HEK293T (cell line): ENCODE results near the gene DOCK2.

Experiments
- BHLHE40 ChIP-seq: fragments of 450-650 bp; IDR thresholded peaks from 2 replicates; pipeline ENCODE4 v1.6.1; 2016; ENCODE audit warnings: mild to moderate bottlenecking, moderate library complexity, borderline replicate concordance
- FOXA1 ChIP-seq: fragments of 450-650 bp; IDR thresholded peaks from 2 replicates; pipeline ENCODE4 v1.6.1; 2016; ENCODE audit warnings: mild to moderate bottlenecking
- FOXK2 ChIP-seq: fragments of 450-650 bp; IDR thresholded peaks from 2 replicates; pipeline ENCODE4 v1.6.1; 2016; ENCODE audit warnings: mild to moderate bottlenecking
- NFRKB ChIP-seq: fragments of 450-650 bp; IDR thresholded peaks from 2 replicates; pipeline ENCODE4 v1.6.1; 2016; ENCODE audit warnings: mild to moderate bottlenecking, moderate library complexity
- SP1 ChIP-seq: fragments of 450-650 bp; IDR thresholded peaks from 2 replicates; pipeline ENCODE4 v1.6.1; 2017
- TARDBP ChIP-seq: fragments of 450-650 bp; IDR thresholded peaks from 2 replicates; pipeline ENCODE4 v1.6.1; 2016

- TF ChIP-seq FOXK2 (no peak), FOXA1 (no peak), SP1 (no peak), TARDBP (no peak), BHLHE40 (no peak), NFRKB (no peak)
Measured at GRCh38 chr5:169810524-169810923, 173.4 kb downstream of the DOCK2 start.
